ENCODE results near the gene ZCRB1. TPM values are rescaled to one million over a fixed set of nuclear protein-coding genes. Genes with fewer than 3 reads are reported as not detected.

The ZCRB1 gene
- total RNA-seq (10 to 100 TPM; 54.6 to 65.8 TPM), polyA plus RNA-seq (ENCODE audit: insufficient read depth, low read depth, low replicate concordance) (101 TPM)
- long read RNA-seq, donor 1, transcript ZCRB1-201 (8 exons, 1,827 nt): major isoform, 47 of 53 reads
- long read RNA-seq, donor 1, partial matches to known transcripts: 6 of 53 reads
- long read RNA-seq, donor 1, other reads (novel, unspliced or antisense): 0 of 53 reads
- long read RNA-seq, donor 2, transcript ZCRB1-201 (8 exons, 1,827 nt): major isoform, 10 of 139 reads
- long read RNA-seq, donor 2, partial matches to known transcripts: 115 of 139 reads
- long read RNA-seq, donor 2, other reads (novel, unspliced or antisense): 14 of 139 reads

DNA sequence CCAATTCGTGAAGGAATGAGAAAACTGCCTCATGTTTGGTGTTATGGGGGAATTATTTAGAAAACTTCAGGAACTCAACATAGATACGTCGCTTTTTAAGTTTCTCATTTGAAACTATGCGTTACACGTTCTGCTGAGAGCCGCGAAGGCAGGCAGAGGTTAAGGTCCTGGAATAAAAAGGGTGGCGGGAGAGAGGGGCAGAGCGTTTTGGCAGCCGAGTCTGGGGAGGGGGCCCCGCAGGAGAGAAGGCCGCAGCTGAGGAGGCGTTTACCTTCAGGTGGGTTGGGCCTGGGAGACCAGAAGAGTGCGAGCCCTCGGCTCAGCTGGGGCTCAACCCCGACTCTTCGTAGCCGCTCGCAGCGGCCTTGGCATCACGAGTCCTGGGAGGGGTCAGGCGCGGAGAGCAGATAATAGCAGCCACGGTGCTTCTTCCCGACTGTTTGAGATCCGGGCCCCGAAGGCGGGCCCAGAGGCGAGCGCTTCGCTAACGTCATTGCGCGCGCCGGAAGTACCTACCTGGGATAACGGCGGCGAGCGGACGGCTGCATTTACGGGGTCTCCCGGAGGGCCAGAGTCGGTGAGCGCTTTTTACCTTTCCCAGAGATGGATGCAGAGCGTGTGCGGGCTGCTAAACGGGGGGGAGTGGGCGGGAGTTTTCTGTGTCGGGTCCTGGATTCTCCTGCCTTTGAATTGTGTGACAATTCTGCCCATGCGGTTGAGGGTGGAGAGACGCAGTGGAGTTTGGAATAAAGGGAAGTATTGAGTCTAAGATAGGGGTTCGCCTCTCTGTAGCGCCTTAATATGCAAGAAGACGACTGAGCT is at the start of gene ZCRB1, which contains the start of gene PPHLN1:
Gene ZCRB1, minus strand, starts transcription at position 442 of the 822 bp plus-strand sequence. CDS start 1,992 bp downstream, outside the sequence.
Gene PPHLN1, plus strand, starts transcription at position 515 of the 822 bp plus-strand sequence. CDS start 9,736 bp downstream, outside the sequence.
- peak within 1 kb of the TSS; percentile 64 to 90 for H3K4me3 ChIP-seq
- peak within 1 kb of the TSS; percentile 89 to 90 for H3K27ac ChIP-seq
- H3K27me3 ChIP-seq: no peaks in the 10 kb centered on the region
- intact Hi-C loops (cut with DNase I; ENCODE audit: low total_unique reads): no loop called here
- H3K4me1 ChIP-seq: peaks cover 15% of the 10 kb centered on the region
- peak; percentile 95 for DNase-seq
- WGBS, 2 donors: 0% methylated on average over 22 to 55 of the region's 55 CpGs
- TF ChIP-seq, protein P1, sequence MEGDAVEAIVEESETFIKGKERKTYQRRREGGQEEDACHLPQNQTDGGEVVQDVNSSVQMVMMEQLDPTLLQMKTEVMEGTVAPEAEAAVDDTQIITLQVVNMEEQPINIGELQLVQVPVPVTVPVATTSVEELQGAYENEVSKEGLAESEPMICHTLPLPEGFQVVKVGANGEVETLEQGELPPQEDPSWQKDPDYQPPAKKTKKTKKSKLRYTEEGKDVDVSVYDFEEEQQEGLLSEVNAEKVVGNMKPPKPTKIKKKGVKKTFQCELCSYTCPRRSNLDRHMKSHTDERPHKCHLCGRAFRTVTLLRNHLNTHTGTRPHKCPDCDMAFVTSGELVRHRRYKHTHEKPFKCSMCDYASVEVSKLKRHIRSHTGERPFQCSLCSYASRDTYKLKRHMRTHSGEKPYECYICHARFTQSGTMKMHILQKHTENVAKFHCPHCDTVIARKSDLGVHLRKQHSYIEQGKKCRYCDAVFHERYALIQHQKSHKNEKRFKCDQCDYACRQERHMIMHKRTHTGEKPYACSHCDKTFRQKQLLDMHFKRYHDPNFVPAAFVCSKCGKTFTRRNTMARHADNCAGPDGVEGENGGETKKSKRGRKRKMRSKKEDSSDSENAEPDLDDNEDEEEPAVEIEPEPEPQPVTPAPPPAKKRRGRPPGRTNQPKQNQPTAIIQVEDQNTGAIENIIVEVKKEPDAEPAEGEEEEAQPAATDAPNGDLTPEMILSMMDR (IDR thresholded peaks at IDR 0.05): peak in 1 of 3 experiments; percentile 5
- no peak for TF ChIP-seq POLR2A (IDR thresholded peaks at IDR 0.05)
- H3K36me3 ChIP-seq (ENCODE audit: low read depth, missing control alignments): no peaks in the 10 kb centered on the region
- no peaks in the 10 kb centered on the region for H3K9me3 ChIP-seq

DNA sequence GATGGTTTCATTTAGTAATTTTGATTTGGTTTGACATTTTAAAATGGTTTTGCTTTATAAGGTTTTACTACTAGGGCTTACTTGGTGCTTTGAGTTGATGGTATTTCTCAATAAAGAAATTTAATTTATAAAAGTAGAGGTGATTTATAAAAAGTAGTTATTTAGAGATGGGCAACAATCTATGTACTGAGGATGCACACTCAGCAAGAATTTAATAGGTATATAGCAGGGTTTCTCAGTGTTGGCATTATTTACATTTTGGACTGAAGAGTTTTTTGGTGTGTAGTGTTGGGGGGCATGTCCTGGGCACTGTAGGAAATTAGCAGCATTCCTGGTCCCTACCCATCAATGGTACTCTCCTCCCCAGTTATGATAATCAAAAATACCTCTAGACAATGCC is 47.8 kb upstream of the ZCRB1 start:
- Histone ChIP-seq H3K9me3 (no peaks in the 10 kb centered on the region), H3K4me3 (no peak overlapping the region), H3K27me3 (no peaks in the 10 kb centered on the region), H3K36me3 (ENCODE audit: low read depth, missing control alignments) (no peaks in the 10 kb centered on the region), H3K27ac (no peak overlapping the region), H3K4me1 (no peaks in the 10 kb centered on the region)
- no peak for TF ChIP-seq POLR2A (IDR thresholded peaks at IDR 0.05)
- TF ChIP-seq, protein P1 (IDR thresholded peaks at IDR 0.05): no peak
- no peak for DNase-seq
- intact Hi-C loops (cut with DNase I; ENCODE audit: low total_unique reads): no loop called here

DNA sequence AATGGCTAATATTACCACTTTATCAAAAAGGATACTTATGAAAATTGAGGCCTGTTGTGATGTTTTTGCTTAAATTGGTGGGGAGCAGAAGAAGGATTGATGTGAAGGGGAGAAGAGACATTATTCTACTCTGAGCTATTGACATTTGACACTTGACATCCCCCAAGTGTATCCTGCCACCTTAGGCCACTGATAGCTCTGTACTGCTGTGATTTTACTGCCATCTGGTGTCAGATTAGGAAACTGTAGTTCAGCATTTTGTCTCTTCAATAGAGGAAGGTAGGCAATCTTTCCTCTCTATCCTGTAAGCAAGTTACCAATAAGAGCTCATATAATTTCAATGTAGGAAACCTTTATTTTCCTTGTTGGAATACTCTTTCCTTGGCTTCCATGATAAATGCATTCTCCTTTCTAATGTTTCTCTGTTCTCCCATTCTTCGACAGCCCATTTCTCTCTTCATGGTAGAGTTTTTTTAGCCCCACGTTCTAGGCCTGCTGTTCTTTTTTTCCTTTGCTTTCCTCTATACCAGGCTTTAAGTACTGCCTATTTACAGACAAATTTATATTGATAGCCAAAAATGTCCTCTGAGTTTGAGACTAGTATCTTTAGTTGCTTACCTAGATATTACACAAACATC is 46.4 kb upstream of the ZCRB1 start:
- DNase-seq: no peak

DNA sequence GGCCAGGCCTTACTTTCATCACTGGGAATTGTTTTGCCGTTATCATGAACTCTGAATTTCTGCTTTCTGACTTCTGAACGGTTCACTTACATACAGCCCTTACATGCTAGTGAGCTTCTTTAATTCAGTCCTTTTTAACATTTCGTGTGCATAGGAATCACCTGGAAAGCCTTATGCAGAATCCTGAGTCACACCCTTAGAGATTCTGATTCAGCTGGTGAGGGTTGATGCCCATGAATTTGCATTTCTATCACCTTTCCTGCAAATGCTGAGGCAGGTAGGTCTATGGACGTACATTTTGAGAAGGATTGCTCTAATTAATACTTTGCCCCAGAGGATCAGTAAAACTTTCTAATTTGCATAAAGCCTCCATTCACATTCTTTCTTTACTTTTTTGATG is 44.1 kb upstream of the ZCRB1 start:
- 89 to 91% methylated on average over 4 of the region's 4 CpGs for WGBS, 2 donors
- Histone ChIP-seq H3K27ac (no peak overlapping the region), H3K27me3 (no peaks in the 10 kb centered on the region), H3K36me3 (ENCODE audit: low read depth, missing control alignments) (no peaks in the 10 kb centered on the region), H3K4me3 (no peak overlapping the region), H3K9me3 (no peaks in the 10 kb centered on the region), H3K4me1 (no peaks in the 10 kb centered on the region)
- no peak for DNase-seq
- intact Hi-C loops (cut with DNase I; ENCODE audit: low total_unique reads): no loop called here
- TF ChIP-seq, protein P1 (IDR thresholded peaks at IDR 0.05): no peak
- TF ChIP-seq POLR2A (IDR thresholded peaks at IDR 0.05): no peak

More for the DNA sequence above, 46.4 kb upstream of the ZCRB1 start:
- intact Hi-C loops (cut with DNase I; ENCODE audit: low total_unique reads): no loop called here
- 85 to 87% methylated on average over 2 of the region's 2 CpGs for WGBS, 2 donors
- Histone ChIP-seq H3K27ac (no peak overlapping the region), H3K4me1 (no peaks in the 10 kb centered on the region), H3K4me3 (no peak overlapping the region), H3K9me3 (no peaks in the 10 kb centered on the region), H3K36me3 (ENCODE audit: low read depth, missing control alignments) (no peaks in the 10 kb centered on the region), H3K27me3 (no peaks in the 10 kb centered on the region)
- TF ChIP-seq, protein P1 (IDR thresholded peaks at IDR 0.05): peak; percentile 32 to 56 (median 46)
- TF ChIP-seq POLR2A (IDR thresholded peaks at IDR 0.05): no peak
